ENCODE measurements around the gene HIC1. TPM values are rescaled to one million over a fixed set of nuclear protein-coding genes. Genes with fewer than 3 reads are reported as not detected.

The HIC1 gene
- total RNA-seq, 2 experiments from 2014 or later = 0.19 to 0.32 TPM

DNA sequence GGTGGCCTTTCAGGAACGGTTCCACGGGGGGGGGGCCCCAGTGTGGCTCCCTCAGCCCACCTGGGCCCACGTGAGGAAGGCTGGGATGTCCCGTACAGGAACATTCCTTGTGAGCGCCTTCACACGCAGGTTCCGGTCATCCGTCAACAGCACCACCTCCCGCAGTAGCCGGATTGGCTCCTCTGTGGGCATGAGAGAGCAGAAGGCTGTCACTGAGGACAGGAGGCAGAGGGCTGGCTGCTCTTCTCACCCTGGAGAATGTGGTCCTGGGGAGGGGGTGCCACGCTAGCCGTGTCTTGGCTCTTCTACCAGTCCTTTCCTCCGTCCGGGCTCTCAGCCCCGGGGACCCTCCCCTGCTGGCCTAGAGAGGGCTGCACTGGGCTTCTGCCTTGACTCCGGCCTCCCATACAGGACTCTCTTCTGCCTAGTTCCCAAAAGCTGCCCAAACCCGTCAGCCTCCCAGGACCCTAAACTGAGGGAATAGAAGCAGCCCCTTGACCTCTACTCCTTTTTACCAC lies 6.6 kb downstream of the HIC1 start:
- H3K4me3 ChIP-seq (ENCODE audit: low read depth, low read length, poor library complexity, severe bottlenecking) = no peak overlapping the region
- ChIA-PET POLR2A (no interaction called here), CTCF (ENCODE audit: unreplicated experiment) (no interaction called here)
- H3K4me2 ChIP-seq (ENCODE audit: low read length) = no peak overlapping the region
- H4K20me1 ChIP-seq (ENCODE audit: insufficient read depth, low read length) = no peaks in the 10 kb centered on the region
- no peaks in the 10 kb centered on the region for H3K36me3 ChIP-seq (ENCODE audit: insufficient read depth, low read length)
- no TSS peak for BruUV-seq (replicated peaks)
- H3K4me1 ChIP-seq (ENCODE audit: insufficient read depth, low read length, poor library complexity, severe bottlenecking) = peaks cover 26% of the 10 kb centered on the region
- H3K9me3 ChIP-seq (ENCODE audit: low read length) = no peaks in the 10 kb centered on the region
- no peak overlapping the region for H2AFZ ChIP-seq (ENCODE audit: low read length)
- no peaks in the 10 kb centered on the region for H3K9me2 ChIP-seq (ENCODE audit: insufficient read depth, low read length)
- intact Hi-C loops (cut with micrococcal nuclease; ENCODE audit: unreplicated experiment) = no loop called here
- TF ChIP-seq EZH2phosphoT487 (IDR thresholded peaks at IDR 0.05; ENCODE audit: borderline replicate concordance, low read depth, low read length) = no peak
- TF ChIP-seq, protein P1, sequence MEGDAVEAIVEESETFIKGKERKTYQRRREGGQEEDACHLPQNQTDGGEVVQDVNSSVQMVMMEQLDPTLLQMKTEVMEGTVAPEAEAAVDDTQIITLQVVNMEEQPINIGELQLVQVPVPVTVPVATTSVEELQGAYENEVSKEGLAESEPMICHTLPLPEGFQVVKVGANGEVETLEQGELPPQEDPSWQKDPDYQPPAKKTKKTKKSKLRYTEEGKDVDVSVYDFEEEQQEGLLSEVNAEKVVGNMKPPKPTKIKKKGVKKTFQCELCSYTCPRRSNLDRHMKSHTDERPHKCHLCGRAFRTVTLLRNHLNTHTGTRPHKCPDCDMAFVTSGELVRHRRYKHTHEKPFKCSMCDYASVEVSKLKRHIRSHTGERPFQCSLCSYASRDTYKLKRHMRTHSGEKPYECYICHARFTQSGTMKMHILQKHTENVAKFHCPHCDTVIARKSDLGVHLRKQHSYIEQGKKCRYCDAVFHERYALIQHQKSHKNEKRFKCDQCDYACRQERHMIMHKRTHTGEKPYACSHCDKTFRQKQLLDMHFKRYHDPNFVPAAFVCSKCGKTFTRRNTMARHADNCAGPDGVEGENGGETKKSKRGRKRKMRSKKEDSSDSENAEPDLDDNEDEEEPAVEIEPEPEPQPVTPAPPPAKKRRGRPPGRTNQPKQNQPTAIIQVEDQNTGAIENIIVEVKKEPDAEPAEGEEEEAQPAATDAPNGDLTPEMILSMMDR (conservative IDR thresholded peaks at IDR 0.05; ENCODE audit: low read length) = no peak
- H3K27ac ChIP-seq (ENCODE audit: low read depth, low read length, poor library complexity, severe bottlenecking) = no peak overlapping the region
- no peak for DNase-seq (ENCODE audit: low spot score)
- no peaks in the 10 kb centered on the region for H3K79me2 ChIP-seq (ENCODE audit: insufficient read depth, low read depth, low read length)

- Histone ChIP-seq H3K4me3 (ENCODE audit: low read depth, low read length, poor library complexity, severe bottlenecking) (no peak overlapping the region), H3K36me3 (ENCODE audit: insufficient read depth, low read length) (no peaks in the 10 kb centered on the region), H3K4me2 (ENCODE audit: low read length) (no peak overlapping the region), H3K79me2 (ENCODE audit: insufficient read depth, low read depth, low read length) (no peaks in the 10 kb centered on the region), H3K9me2 (ENCODE audit: insufficient read depth, low read length) (no peaks in the 10 kb centered on the region), H3K9me3 (ENCODE audit: low read length) (no peaks in the 10 kb centered on the region), H3K27ac (ENCODE audit: low read depth, low read length, poor library complexity, severe bottlenecking) (no peak overlapping the region), H2AFZ (ENCODE audit: low read length) (no peak overlapping the region), H3K4me1 (ENCODE audit: insufficient read depth, low read length, poor library complexity, severe bottlenecking) (peaks cover 26% of the 10 kb centered on the region), H4K20me1 (ENCODE audit: insufficient read depth, low read length) (no peaks in the 10 kb centered on the region)
- ChIA-PET CTCF (ENCODE audit: unreplicated experiment) (no interaction called here), POLR2A (no interaction called here)
- TF ChIP-seq EZH2phosphoT487 (IDR thresholded peaks at IDR 0.05; ENCODE audit: borderline replicate concordance, low read depth, low read length) = no peak
- TF ChIP-seq, protein P1 (conservative IDR thresholded peaks at IDR 0.05; ENCODE audit: low read length) = no peak
- DNase-seq (ENCODE audit: low spot score) = no peak
- intact Hi-C loops (cut with micrococcal nuclease; ENCODE audit: unreplicated experiment) = no loop called here
- no TSS peak for BruUV-seq (replicated peaks)
Measured at GRCh38 chr17:2062571-2063183, 7.8 kb downstream of the HIC1 start.

Measured in OCI-LY7 (cell line).